Loucy (cell line): ENCODE measurements around the gene CEPT1.

Source experiments
- EZH2phosphoT487 ChIP-seq: fragments of 200-600 bp; IDR thresholded peaks from 2 replicates; pipeline ENCODE4 v1.6.1; 2018; ENCODE audit warnings: antibody characterized with exemption, mild to moderate bottlenecking, moderate library complexity, borderline replicate concordance
- TF ChIP-seq, protein P1 (sequence below): fragments of 200-600 bp; sonication (generic); conservative IDR thresholded peaks from 2 replicates; pipeline ENCODE4 v1.5.1; 2014; ENCODE audit warnings: mild to moderate bottlenecking, antibody characterized with exemption, low read length

DNA sequence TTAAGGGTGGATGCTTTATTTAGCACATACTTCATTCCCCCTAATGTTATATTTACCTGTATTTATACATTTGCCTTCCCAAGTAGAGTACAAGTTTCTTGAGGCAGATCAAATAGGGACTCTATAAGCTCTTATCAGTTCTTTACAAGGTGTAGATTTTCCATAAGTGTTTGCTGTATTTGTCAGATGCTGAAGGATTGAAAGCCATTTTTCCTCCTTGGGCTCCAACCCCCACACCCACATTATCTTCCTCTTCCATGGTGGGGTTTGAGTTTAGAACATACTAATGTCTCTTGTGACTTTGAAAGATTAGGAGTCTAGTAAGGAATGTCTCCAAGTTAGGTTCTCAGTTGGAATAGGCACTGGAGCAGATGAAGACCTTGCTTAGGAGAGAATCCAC, 85.1 kb downstream of the CEPT1 start:
- TF ChIP-seq, protein P1, sequence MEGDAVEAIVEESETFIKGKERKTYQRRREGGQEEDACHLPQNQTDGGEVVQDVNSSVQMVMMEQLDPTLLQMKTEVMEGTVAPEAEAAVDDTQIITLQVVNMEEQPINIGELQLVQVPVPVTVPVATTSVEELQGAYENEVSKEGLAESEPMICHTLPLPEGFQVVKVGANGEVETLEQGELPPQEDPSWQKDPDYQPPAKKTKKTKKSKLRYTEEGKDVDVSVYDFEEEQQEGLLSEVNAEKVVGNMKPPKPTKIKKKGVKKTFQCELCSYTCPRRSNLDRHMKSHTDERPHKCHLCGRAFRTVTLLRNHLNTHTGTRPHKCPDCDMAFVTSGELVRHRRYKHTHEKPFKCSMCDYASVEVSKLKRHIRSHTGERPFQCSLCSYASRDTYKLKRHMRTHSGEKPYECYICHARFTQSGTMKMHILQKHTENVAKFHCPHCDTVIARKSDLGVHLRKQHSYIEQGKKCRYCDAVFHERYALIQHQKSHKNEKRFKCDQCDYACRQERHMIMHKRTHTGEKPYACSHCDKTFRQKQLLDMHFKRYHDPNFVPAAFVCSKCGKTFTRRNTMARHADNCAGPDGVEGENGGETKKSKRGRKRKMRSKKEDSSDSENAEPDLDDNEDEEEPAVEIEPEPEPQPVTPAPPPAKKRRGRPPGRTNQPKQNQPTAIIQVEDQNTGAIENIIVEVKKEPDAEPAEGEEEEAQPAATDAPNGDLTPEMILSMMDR, result no peak
- TF ChIP-seq EZH2phosphoT487, result no peak
